Astrocyte of the cerebellum (primary cell): ENCODE results near the gene AEBP2.
"Not testable (repeated sequence)": the region's sequence is repeated elsewhere in the genome, so short reads cannot be mapped to it uniquely, and the experiment has no call there.

Source experiments
- DNase-seq: peaks from one replicate; pipeline ENCODE4 v3.0.0-alpha.2; 2011; ENCODE audit warnings: low read depth
- H3K4me3 ChIP-seq: 2 replicates; pipeline ENCODE4 v1.5.1; 2011; ENCODE audit warnings: mild to moderate bottlenecking, low read depth, low read length, moderate library complexity
- CTCF ChIP-seq: IDR thresholded peaks from 2 replicates; pipeline ENCODE4 v1.5.1; 2012; ENCODE audit warnings: low read length, low read depth, moderate library complexity, mild to moderate bottlenecking; ENCODE audit errors: missing control alignments
- in situ Hi-C: cut with HindIII; loops from 2 replicates; pipeline ENCODE4 v1.10.0; 2017; ENCODE audit warnings: low sequenced_read_pairs

The AEBP2 gene

GRCh38 chr12:19550626-19551025, 111.3 kb downstream of the AEBP2 start:
- in situ Hi-C loops = no loop called here
- no peak for DNase-seq
- H3K4me3 ChIP-seq = no peak overlapping the region

GRCh38 chr12:19552441-19553097, 113.3 kb downstream of the AEBP2 start:
- H3K4me3 ChIP-seq, in situ Hi-C loops, DNase-seq: not testable (repeated sequence)

More at GRCh38 chr12:19550626-19551025, 111.3 kb downstream of the AEBP2 start:
- TF ChIP-seq CTCF = no peak

GRCh38 chr12:19553175-19553574, 113.9 kb downstream of the AEBP2 start:
- no peak for TF ChIP-seq CTCF
- in situ Hi-C loops = no loop called here
- H3K4me3 ChIP-seq = no peak overlapping the region
- DNase-seq = no peak

- in situ Hi-C loops = no loop called here
- H3K4me3 ChIP-seq = no peak overlapping the region
- no peak for TF ChIP-seq CTCF
- DNase-seq = no peak
Measured at GRCh38 chr12:19561411-19561961, 122.2 kb downstream of the AEBP2 start.
